Measurements from ENCODE around the gene ROM1.
"Not testable (repeated sequence)": the region's sequence is repeated elsewhere in the genome, so short reads cannot be mapped to it uniquely, and the experiment has no call there.

Gene ROM1

GRCh38 chr11:62610403-62610802 is 2.7 kb upstream of the ROM1 start:
- DNase-seq (ENCODE audit: low read depth), result no peak

- DNase-seq (ENCODE audit: low read depth), result no peak
Observed at GRCh38 chr11:62610814-62611704, 2.0 kb upstream of the ROM1 start.

GRCh38 chr11:62611705-62612365 is 1.2 kb upstream of the ROM1 start:
- DNase-seq (ENCODE audit: low read depth), result no peak

- DNase-seq (ENCODE audit: low read depth), result no peak
Observed at GRCh38 chr11:62613291-62613778, 278 bp downstream of the ROM1 start.

GRCh38 chr11:62614275-62614674 is 1.2 kb downstream of the ROM1 start:
- DNase-seq (ENCODE audit: low read depth), result no peak

- no peak for DNase-seq (ENCODE audit: low read depth)
Observed at GRCh38 chr11:62615521-62615920, 2.5 kb downstream of the ROM1 start.

- not testable (repeated sequence) for DNase-seq (ENCODE audit: low read depth)
Observed at GRCh38 chr11:62616957-62617356, 3.9 kb downstream of the ROM1 start.

GRCh38 chr11:62621027-62621566 is 8.0 kb downstream of the ROM1 start:
- DNase-seq (ENCODE audit: low read depth), result no peak

- peak; percentile 96 for DNase-seq (ENCODE audit: low read depth)
Observed at GRCh38 chr11:62621567-62622470, 8.8 kb downstream of the ROM1 start, which contains the start of gene B3GAT3. B3GAT3 (minus strand) TSS chr11:62621986; CDS start chr11:62621947, 39 bp downstream.

GRCh38 chr11:62622476-62623089 is 9.5 kb downstream of the ROM1 start:
- DNase-seq (ENCODE audit: low read depth), result no peak

GRCh38 chr11:62627713-62628112 is 14.7 kb downstream of the ROM1 start:
- DNase-seq (ENCODE audit: low read depth), result no peak

GRCh38 chr11:62632492-62632891 is 19.4 kb downstream of the ROM1 start:
- DNase-seq (ENCODE audit: low read depth), result no peak

GRCh38 chr11:62644220-62644619 is 31.2 kb downstream of the ROM1 start:
- no peak for DNase-seq (ENCODE audit: low read depth)

GRCh38 chr11:62645671-62645945 is 32.6 kb downstream of the ROM1 start:
- no peak for DNase-seq (ENCODE audit: low read depth)

GRCh38 chr11:62645946-62646824 is 33.1 kb downstream of the ROM1 start, which contains the start of gene GANAB:
GANAB (minus strand) TSS chr11:62646613; CDS start chr11:62646599, 14 bp downstream.
- DNase-seq (ENCODE audit: low read depth), result peak; percentile 99

- DNase-seq (ENCODE audit: low read depth), result no peak
Observed at GRCh38 chr11:62646825-62647608, 34.0 kb downstream of the ROM1 start.

GRCh38 chr11:62647609-62648005 is 34.5 kb downstream of the ROM1 start:
- no peak for DNase-seq (ENCODE audit: low read depth)

- DNase-seq (ENCODE audit: low read depth), result no peak
Observed at GRCh38 chr11:62648185-62648966, 35.3 kb downstream of the ROM1 start.

- no peak for DNase-seq (ENCODE audit: low read depth)
Observed at GRCh38 chr11:62648967-62649364, 35.9 kb downstream of the ROM1 start.
